HCT116 (cell line): ENCODE measurements around the gene GLYATL3.

Source experiments
- CEBPB ChIP-seq: IDR thresholded peaks from 2 replicates; pipeline ENCODE4 v1.6.1; 2012; ENCODE audit warnings: low read depth
- EGR1 ChIP-seq: IDR thresholded peaks from 2 replicates; pipeline ENCODE4 v1.6.1; 2012; ENCODE audit warnings: low read depth
- FOSL1 ChIP-seq: IDR thresholded peaks from 2 replicates; pipeline ENCODE4 v1.6.1; 2012; ENCODE audit warnings: low read depth
- REST ChIP-seq: IDR thresholded peaks from 2 replicates; pipeline ENCODE4 v1.6.1; 2012; ENCODE audit warnings: low read depth
- ZBTB33 ChIP-seq: IDR thresholded peaks from 2 replicates; pipeline ENCODE4 v1.6.1; 2011; ENCODE audit warnings: mild to moderate bottlenecking, low read length, moderate library complexity; ENCODE audit not compliant: insufficient replicate concordance; ENCODE audit errors: extremely low read depth
- ZFX ChIP-seq: fragments of 450-650 bp; IDR thresholded peaks from 2 replicates; pipeline ENCODE4 v1.6.1; 2017
- ZNF274 ChIP-seq: fragments of 200-500 bp; sonication (Bioruptor generic); IDR thresholded peaks from 2 replicates; pipeline ENCODE4 v1.6.1; 2014; ENCODE audit warnings: mild to moderate bottlenecking, low read depth, low read length, inconsistent platforms
- TF ChIP-seq, protein P1 (sequence below): IDR thresholded peaks from 2 replicates; pipeline ENCODE4 v1.6.1; 2012
- TF ChIP-seq, protein P2 (sequence below), 3 experiments: fragments of 200-600 bp in 1 of 3; sonication (generic) in 1 of 3; IDR thresholded peaks in 2 of 3; conservative IDR thresholded peaks in 1 of 3; 2 replicates each; pipeline ENCODE4 v1.5.1; 2012 to 2017; ENCODE audit warnings: low read depth in 2 of 3, low read length in 2 of 3, antibody characterized with exemption in 1 of 3, borderline replicate concordance in 1 of 3, control low read depth in 1 of 3, mild to moderate bottlenecking in 1 of 3, mixed read lengths in 1 of 3, mixed run types in 1 of 3, moderate library complexity in 1 of 3; ENCODE audit not compliant: insufficient read depth in 1 of 3

GRCh38 chr6:49462599-49462926, 37.2 kb upstream of the GLYATL3 start:
- TF ChIP-seq, protein P1, sequence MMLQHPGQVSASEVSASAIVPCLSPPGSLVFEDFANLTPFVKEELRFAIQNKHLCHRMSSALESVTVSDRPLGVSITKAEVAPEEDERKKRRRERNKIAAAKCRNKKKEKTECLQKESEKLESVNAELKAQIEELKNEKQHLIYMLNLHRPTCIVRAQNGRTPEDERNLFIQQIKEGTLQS = no peak
- no peak for TF ChIP-seq REST
- no peak for TF ChIP-seq FOSL1
- TF ChIP-seq, protein P2, sequence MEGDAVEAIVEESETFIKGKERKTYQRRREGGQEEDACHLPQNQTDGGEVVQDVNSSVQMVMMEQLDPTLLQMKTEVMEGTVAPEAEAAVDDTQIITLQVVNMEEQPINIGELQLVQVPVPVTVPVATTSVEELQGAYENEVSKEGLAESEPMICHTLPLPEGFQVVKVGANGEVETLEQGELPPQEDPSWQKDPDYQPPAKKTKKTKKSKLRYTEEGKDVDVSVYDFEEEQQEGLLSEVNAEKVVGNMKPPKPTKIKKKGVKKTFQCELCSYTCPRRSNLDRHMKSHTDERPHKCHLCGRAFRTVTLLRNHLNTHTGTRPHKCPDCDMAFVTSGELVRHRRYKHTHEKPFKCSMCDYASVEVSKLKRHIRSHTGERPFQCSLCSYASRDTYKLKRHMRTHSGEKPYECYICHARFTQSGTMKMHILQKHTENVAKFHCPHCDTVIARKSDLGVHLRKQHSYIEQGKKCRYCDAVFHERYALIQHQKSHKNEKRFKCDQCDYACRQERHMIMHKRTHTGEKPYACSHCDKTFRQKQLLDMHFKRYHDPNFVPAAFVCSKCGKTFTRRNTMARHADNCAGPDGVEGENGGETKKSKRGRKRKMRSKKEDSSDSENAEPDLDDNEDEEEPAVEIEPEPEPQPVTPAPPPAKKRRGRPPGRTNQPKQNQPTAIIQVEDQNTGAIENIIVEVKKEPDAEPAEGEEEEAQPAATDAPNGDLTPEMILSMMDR (IDR thresholded peaks at IDR 0.05 in 2 of 3, conservative IDR thresholded peaks at IDR 0.05 in 1 of 3; ENCODE audit: borderline replicate concordance in 1 of 3, insufficient read depth in 1 of 3, low read depth in 2 of 3, low read length in 2 of 3) = no peak
- no peak for TF ChIP-seq ZBTB33
- no peak for TF ChIP-seq EGR1
- no peak for TF ChIP-seq ZFX
- TF ChIP-seq ZNF274 = no peak
- no peak for TF ChIP-seq CEBPB
